HepG2 (cell line): ENCODE data around the gene KIF2C. TPM values are rescaled to one million over a fixed set of nuclear protein-coding genes. Genes with fewer than 3 reads are reported as not detected.

ENCODE experiments used
- ARID2 ChIP-seq: sonication (generic); formaldehyde crosslinking; IDR thresholded peaks from 2 replicates; pipeline ENCODE4 v1.8.1; 2022; ENCODE audit warnings: mild to moderate bottlenecking, missing genetic modification reagents, borderline replicate concordance
- FOXO1 ChIP-seq: sonication (generic); formaldehyde crosslinking; IDR thresholded peaks from 2 replicates; pipeline ENCODE4 v1.4.0; 2020; ENCODE audit warnings: missing genetic modification reagents
- HDAC2 ChIP-seq: sonication (generic); formaldehyde crosslinking; IDR thresholded peaks from 2 replicates; pipeline ENCODE4 v1.4.0; 2020; ENCODE audit warnings: missing genetic modification reagents
- MLX ChIP-seq: IDR thresholded peaks from 2 replicates; pipeline ENCODE4 v1.6.1; 2016
- MTA1 ChIP-seq: sonication (generic); formaldehyde crosslinking; IDR thresholded peaks from 2 replicates; pipeline ENCODE4 v1.4.0; 2020; ENCODE audit warnings: missing genetic modification reagents, mild to moderate bottlenecking, borderline replicate concordance
- MXD3 ChIP-seq: IDR thresholded peaks from 2 replicates; pipeline ENCODE4 v1.6.1; 2016; ENCODE audit warnings: mild to moderate bottlenecking, missing biosample characterization, missing genetic modification reagents
- NCOA1 ChIP-seq: sonication (generic); formaldehyde crosslinking; IDR thresholded peaks from 2 replicates; pipeline ENCODE4 v1.9.0; 2021; ENCODE audit warnings: missing genetic modification reagents
- NFIB ChIP-seq: sonication (generic); formaldehyde crosslinking; IDR thresholded peaks from 2 replicates; pipeline ENCODE4 v1.9.0; 2021; ENCODE audit warnings: missing genetic modification reagents, mild to moderate bottlenecking, borderline replicate concordance
- NFKBIZ ChIP-seq: IDR thresholded peaks from 2 replicates; pipeline ENCODE4 v1.6.1; 2018; ENCODE audit warnings: missing genetic modification reagents, missing compliant biosample characterization
- POGK ChIP-seq: sonication (generic); formaldehyde crosslinking; conservative IDR thresholded peaks from 2 replicates; pipeline ENCODE4 v1.8.0; 2022; ENCODE audit warnings: mild to moderate bottlenecking, moderate library complexity, missing genetic modification reagents
- PPARG ChIP-seq: conservative IDR thresholded peaks from 2 replicates; pipeline ENCODE4 v1.6.1; 2016; ENCODE audit warnings: missing biosample characterization, missing genetic modification reagents
- ZNF281 ChIP-seq: sonication (generic); formaldehyde crosslinking; IDR thresholded peaks from 2 replicates; pipeline ENCODE4 v1.4.0; 2020; ENCODE audit warnings: missing genetic modification reagents, borderline replicate concordance
- polyA plus RNA-seq, 8 experiments: library from polyadenylated mRNA; depleted of rRNA in 3 of 8; stranded (reverse) in 7 of 8; unstranded in 1 of 8; fragments of >200 nt; fragmentation: Illumina TruSeq in 4 of 8; extraction: Trizol in 4 of 8; gene quantifications; 2 replicates each; pipeline versions ENCODE4 v1.2.1 to v1.2.3, GENCODE V29; 2011 to 2016; ENCODE audit warnings: low read depth in 4 of 8, missing spikeins in 1 of 8, mixed read lengths in 1 of 8; ENCODE audit not compliant: insufficient read depth in 1 of 8
- total RNA-seq, 5 experiments: library from RNA; depleted of rRNA; stranded (reverse); fragments of >200 nt; fragmentation: Illumina TruSeq; extraction: Trizol; gene quantifications; 2 replicates each; pipeline ENCODE4 v1.2.3, GENCODE V29; 2016; ENCODE audit warnings: low read depth in 1 of 5
- TF ChIP-seq, protein P1 (sequence below): sonication (generic); formaldehyde crosslinking; IDR thresholded peaks from 2 replicates; pipeline ENCODE4 v1.9.0; 2021; ENCODE audit warnings: mild to moderate bottlenecking, missing genetic modification reagents
- TF ChIP-seq, protein P2 (sequence below): sonication (generic); formaldehyde crosslinking; IDR thresholded peaks from 2 replicates; pipeline ENCODE4 v1.5.0; 2020; ENCODE audit warnings: missing genetic modification reagents, mild to moderate bottlenecking, borderline replicate concordance

Gene KIF2C
- total and polyA plus RNA-seq, 2 of the 13 experiments (the other 11 are each of a cell fraction or from before 2014, with no cell fraction given), result 29.7 to 53.7 TPM

DNA sequence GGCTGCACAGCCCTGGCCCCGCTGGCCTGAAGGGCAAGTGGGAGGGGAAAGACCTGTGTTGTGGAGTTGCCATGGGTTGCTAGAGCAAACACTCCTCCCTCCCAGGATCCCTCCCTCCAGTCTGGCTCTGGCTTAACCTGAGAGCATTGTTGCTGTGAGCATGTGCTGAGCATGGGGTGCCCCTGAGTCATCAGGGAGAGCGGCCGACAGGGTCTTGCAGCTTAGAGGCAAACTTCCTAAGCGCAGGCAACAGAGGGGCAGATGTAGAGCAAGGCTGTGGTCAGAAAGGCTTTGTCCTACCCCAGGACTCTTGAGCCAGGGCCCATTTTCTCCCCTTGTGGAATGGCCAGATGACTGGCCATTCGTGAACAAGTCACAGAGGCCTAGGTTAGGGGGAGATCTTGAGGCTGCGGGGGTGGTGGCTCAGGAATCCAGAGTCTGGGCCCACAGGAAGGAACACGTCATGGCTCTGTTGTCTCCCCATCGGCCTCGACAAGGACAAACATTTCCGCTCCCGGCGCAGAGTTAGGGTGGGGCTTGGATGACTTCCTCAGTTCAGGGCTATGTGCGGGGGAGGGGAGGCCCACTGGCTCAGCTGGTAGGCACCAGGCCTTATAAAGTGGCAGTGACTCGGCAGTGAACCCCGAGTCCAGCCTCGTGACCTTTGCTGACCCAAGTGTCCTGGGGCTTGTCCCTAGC, 67.9 kb downstream of the KIF2C start (continued):
- TF ChIP-seq, protein P1, sequence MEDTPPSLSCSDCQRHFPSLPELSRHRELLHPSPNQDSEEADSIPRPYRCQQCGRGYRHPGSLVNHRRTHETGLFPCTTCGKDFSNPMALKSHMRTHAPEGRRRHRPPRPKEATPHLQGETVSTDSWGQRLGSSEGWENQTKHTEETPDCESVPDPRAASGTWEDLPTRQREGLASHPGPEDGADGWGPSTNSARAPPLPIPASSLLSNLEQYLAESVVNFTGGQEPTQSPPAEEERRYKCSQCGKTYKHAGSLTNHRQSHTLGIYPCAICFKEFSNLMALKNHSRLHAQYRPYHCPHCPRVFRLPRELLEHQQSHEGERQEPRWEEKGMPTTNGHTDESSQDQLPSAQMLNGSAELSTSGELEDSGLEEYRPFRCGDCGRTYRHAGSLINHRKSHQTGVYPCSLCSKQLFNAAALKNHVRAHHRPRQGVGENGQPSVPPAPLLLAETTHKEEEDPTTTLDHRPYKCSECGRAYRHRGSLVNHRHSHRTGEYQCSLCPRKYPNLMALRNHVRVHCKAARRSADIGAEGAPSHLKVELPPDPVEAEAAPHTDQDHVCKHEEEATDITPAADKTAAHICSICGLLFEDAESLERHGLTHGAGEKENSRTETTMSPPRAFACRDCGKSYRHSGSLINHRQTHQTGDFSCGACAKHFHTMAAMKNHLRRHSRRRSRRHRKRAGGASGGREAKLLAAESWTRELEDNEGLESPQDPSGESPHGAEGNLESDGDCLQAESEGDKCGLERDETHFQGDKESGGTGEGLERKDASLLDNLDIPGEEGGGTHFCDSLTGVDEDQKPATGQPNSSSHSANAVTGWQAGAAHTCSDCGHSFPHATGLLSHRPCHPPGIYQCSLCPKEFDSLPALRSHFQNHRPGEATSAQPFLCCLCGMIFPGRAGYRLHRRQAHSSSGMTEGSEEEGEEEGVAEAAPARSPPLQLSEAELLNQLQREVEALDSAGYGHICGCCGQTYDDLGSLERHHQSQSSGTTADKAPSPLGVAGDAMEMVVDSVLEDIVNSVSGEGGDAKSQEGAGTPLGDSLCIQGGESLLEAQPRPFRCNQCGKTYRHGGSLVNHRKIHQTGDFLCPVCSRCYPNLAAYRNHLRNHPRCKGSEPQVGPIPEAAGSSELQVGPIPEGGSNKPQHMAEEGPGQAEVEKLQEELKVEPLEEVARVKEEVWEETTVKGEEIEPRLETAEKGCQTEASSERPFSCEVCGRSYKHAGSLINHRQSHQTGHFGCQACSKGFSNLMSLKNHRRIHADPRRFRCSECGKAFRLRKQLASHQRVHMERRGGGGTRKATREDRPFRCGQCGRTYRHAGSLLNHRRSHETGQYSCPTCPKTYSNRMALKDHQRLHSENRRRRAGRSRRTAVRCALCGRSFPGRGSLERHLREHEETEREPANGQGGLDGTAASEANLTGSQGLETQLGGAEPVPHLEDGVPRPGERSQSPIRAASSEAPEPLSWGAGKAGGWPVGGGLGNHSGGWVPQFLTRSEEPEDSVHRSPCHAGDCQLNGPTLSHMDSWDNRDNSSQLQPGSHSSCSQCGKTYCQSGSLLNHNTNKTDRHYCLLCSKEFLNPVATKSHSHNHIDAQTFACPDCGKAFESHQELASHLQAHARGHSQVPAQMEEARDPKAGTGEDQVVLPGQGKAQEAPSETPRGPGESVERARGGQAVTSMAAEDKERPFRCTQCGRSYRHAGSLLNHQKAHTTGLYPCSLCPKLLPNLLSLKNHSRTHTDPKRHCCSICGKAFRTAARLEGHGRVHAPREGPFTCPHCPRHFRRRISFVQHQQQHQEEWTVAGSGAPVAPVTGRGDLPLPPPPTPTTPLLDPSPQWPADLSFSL (CRISPR knock-in tag), result no peak
- TF ChIP-seq PPARG (CRISPR knock-in tag), result no peak
- TF ChIP-seq NCOA1 (CRISPR knock-in tag), result peak; percentile 75; the same call in 1 of the 2 replicates
- peak; percentile 89 for TF ChIP-seq ARID2 (CRISPR knock-in tag)
- peak; percentile 86 for TF ChIP-seq MLX
- peak; percentile 83; the same call in 1 of the 2 replicates for TF ChIP-seq MXD3 (CRISPR knock-in tag)
- peak; percentile 52 for TF ChIP-seq MTA1 (CRISPR knock-in tag)
- TF ChIP-seq HDAC2 (CRISPR knock-in tag), result no peak; the same call in none of the 2 replicates
- TF ChIP-seq ZNF281 (CRISPR knock-in tag), result peak; percentile 88; the same call in 1 of the 2 replicates
- no peak for TF ChIP-seq NFKBIZ
- no peak for TF ChIP-seq NFIB (CRISPR knock-in tag)
- TF ChIP-seq POGK, result peak; percentile 76
- peak; percentile 23; the same call in 1 of the 2 replicates for TF ChIP-seq FOXO1 (CRISPR knock-in tag)
- TF ChIP-seq, protein P2, sequence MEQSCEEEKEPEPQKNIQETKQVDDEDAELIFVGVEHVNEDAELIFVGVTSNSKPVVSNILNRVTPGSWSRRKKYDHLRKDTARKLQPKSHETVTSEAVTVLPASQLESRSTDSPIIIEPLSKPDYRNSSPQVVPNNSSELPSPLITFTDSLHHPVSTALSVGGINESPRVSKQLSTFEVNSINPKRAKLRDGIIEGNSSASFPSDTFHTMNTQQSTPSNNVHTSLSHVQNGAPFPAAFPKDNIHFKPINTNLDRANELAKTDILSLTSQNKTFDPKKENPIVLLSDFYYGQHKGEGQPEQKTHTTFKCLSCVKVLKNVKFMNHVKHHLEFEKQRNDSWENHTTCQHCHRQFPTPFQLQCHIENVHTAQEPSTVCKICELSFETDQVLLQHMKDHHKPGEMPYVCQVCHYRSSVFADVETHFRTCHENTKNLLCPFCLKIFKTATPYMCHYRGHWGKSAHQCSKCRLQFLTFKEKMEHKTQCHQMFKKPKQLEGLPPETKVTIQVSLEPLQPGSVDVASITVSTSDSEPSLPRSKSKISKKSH (CRISPR knock-in tag), result no peak; the same call in 1 of the 2 replicates
